T-cell (primary cell): ENCODE results near the gene RRH. TPM values are rescaled to one million over a fixed set of nuclear protein-coding genes. Genes with fewer than 3 reads are reported as not detected.
"Not testable (repeated sequence)": the region's sequence is repeated elsewhere in the genome, so short reads cannot be mapped to it uniquely, and the experiment has no call there.

Experiments
- ATAC-seq, 4 experiments: fragments of 200-7000 bp in 3 of 4; fragments of 150-1000 bp in 1 of 4; cut with Tn5 transposase; replicated peaks in 1 of 4; 1 replicate in 3 of 4; 2 replicates in 1 of 4; pipeline ENCODE4 v1.10.0; 2021; ENCODE audit warnings: moderate library complexity in 3 of 4, mild to moderate bottlenecking in 2 of 4, moderate number of reproducible peaks in 1 of 4
- CTCF ChIA-PET, 2 donors: fragments of 300-600 bp; sonication (Branson Sonifier 250); formaldehyde crosslinking; loops; one replicate each; lab custom pipeline; 2022; ENCODE audit warnings: antibody characterized with exemption in 2 of 2; lab: Charles Lee
- POLR2A ChIA-PET, 2 donors: fragments of 300-600 bp; sonication (Branson Sonifier 250); formaldehyde crosslinking; loops; one replicate each; lab custom pipeline; 2022; ENCODE audit warnings: antibody characterized with exemption in 2 of 2; lab: Charles Lee
- DNase-seq, 35 experiments: peaks; one replicate each; pipeline versions ENCODE4 v3.0.0 to v3.0.0-alpha.2; 2013 to 2023
- H3K27ac ChIP-seq: one replicate; pipeline ENCODE4 v1.5.1; 2013; ENCODE audit warnings: low read length
- H3K27me3 ChIP-seq, 2 experiments: replicated peaks in 1 of 2; 1 replicate in 1 of 2; 2 replicates in 1 of 2; pipeline versions ENCODE4 v1.6.1 to v1.7.0; 2013; ENCODE audit warnings: low read length in 1 of 2, mixed read lengths in 1 of 2; ENCODE audit not compliant: control insufficient read depth in 2 of 2, insufficient read depth in 2 of 2; ENCODE audit errors: extremely low read depth in 1 of 2
- H3K36me3 ChIP-seq, 2 donors: 1 replicate in 1 of 2; 2 replicates in 1 of 2; pipeline versions ENCODE4 v1.6.1 to v1.7.0; 2013; ENCODE audit warnings: low read length in 1 of 2; ENCODE audit not compliant: control insufficient read depth in 2 of 2, insufficient read depth in 1 of 2; ENCODE audit errors: extremely low read depth in 1 of 2
- H3K4me1 ChIP-seq, 2 experiments: 1 replicate in 1 of 2; 2 replicates in 1 of 2; pipeline versions ENCODE4 v1.6.1 to v1.7.0; 2013; ENCODE audit warnings: low read length in 2 of 2, mixed read lengths in 1 of 2; ENCODE audit not compliant: insufficient read depth in 2 of 2, control insufficient read depth in 1 of 2; ENCODE audit errors: extremely low read depth in 1 of 2
- H3K4me3 ChIP-seq, 2 donors: 1 replicate in 1 of 2; 2 replicates in 1 of 2; pipeline versions ENCODE4 v1.5.1 to v1.7.0; 2013; ENCODE audit warnings: mild to moderate bottlenecking in 2 of 2, low read length in 1 of 2, moderate library complexity in 1 of 2; ENCODE audit not compliant: control insufficient read depth in 1 of 2; ENCODE audit errors: extremely low read depth in 1 of 2
- H3K9me3 ChIP-seq: 2 replicates; pipeline ENCODE4 v1.7.0; 2013
- H3K27ac Mint-ChIP-seq, 2 donors: one replicate each; pipeline ENCODE4 v1.8.0; 2020 to 2021; ENCODE audit warnings: mild to moderate bottlenecking in 2 of 2, mixed read lengths in 2 of 2
- H3K27me3 Mint-ChIP-seq, 2 donors: one replicate each; pipeline ENCODE4 v1.8.0; 2021 to 2022; ENCODE audit warnings: mixed read lengths in 2 of 2
- H3K36me3 Mint-ChIP-seq: one replicate; pipeline ENCODE4 v1.8.0; 2021; ENCODE audit warnings: mixed read lengths
- H3K4me1 Mint-ChIP-seq, 3 donors: one replicate each; pipeline ENCODE4 v1.8.0; 2020 to 2022; ENCODE audit warnings: mixed read lengths in 3 of 3, mild to moderate bottlenecking in 1 of 3
- H3K4me3 Mint-ChIP-seq, 3 donors: one replicate each; pipeline ENCODE4 v1.8.0; 2020 to 2022; ENCODE audit warnings: mild to moderate bottlenecking in 3 of 3, mixed read lengths in 3 of 3, moderate library complexity in 3 of 3
- H3K9me3 Mint-ChIP-seq, 3 donors: one replicate each; pipeline ENCODE4 v1.8.0; 2020 to 2022; ENCODE audit warnings: mixed read lengths in 3 of 3
- WGBS: methylation state at CpG from one replicate; pipeline ENCODE4 v1.1.5; 2013; ENCODE audit warnings: missing lambda C conversion rate; ENCODE audit not compliant: insufficient coverage; 5-methylcytosine and 5-hydroxymethylcytosine counted together
- total RNA-seq, 35 experiments: library from RNA in 6 of 35; stranded (reverse) in 6 of 35; fragments of 120-200 nt in 1 of 35; gene quantifications; one replicate each; pipeline versions ENCODE4 v1.2.1 to v1.2.4 and lab custom pipeline; 2013 to 2026

Gene RRH
- total RNA-seq, 5 donors from 2014 or later (not counting 1 experiment from before 2014, with no cell fraction given) = 0.33 to 0.61 (median 0.34) TPM; not detected in 1

GRCh38 chr4:109848501-109848900 lies 20.7 kb downstream of the RRH start:
- H3K36me3 Mint-ChIP-seq = peaks cover 12% of the 10 kb centered on the region
- H3K27ac Mint-ChIP-seq = no peak overlapping the region
- no peaks in the 10 kb centered on the region for H3K9me3 Mint-ChIP-seq
- WGBS = no CpG with 5 or more reads among the region's 2 CpGs
- no peak overlapping the region for H3K4me3 Mint-ChIP-seq
- no peak for DNase-seq
- ChIA-PET POLR2A (no interaction called here), CTCF (no interaction called here)
- no peak overlapping the region for H3K27ac ChIP-seq
- ATAC-seq = no peak
- no peak overlapping the region for H3K4me3 ChIP-seq
- H3K27me3 ChIP-seq = no peaks in the 10 kb centered on the region
- no peaks in the 10 kb centered on the region for H3K9me3 ChIP-seq
- H3K36me3 ChIP-seq = no peaks in the 10 kb centered on the region
- H3K27me3 Mint-ChIP-seq = peaks cover 0 to 2% of the 10 kb centered on the region in 2 donors
- peaks cover 2 to 11% (median 3%) of the 10 kb centered on the region in 3 donors for H3K4me1 Mint-ChIP-seq
- H3K4me1 ChIP-seq = no peaks in the 10 kb centered on the region

DNA sequence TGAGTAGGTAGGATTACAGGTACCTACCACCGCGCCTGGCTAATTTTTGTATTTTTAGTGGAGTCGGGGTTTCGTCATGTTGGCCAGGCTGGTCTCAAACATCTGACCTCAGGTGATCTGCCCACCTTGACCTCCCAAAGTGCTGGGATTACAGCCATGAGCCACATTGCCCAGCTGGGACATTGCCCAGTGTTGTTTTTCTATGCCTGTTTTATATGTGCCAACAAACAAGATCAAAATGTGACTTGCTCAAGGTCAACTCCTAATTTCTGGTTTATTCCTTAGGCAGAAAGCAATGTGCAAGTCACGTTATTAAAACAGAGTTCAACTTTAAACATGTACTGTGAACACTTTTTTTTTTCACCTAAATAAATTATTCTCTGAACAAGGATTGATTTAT lies 22.8 kb downstream of the RRH start:
- no peak overlapping the region for H3K27ac Mint-ChIP-seq

GRCh38 chr4:109859426-109860300 lies 31.9 kb downstream of the RRH start:
- H3K27me3 ChIP-seq, H3K27ac Mint-ChIP-seq, H3K4me1 ChIP-seq, CTCF ChIA-PET, POLR2A ChIA-PET, ATAC-seq, H3K36me3 ChIP-seq, H3K27ac ChIP-seq, H3K4me3 Mint-ChIP-seq, H3K27me3 Mint-ChIP-seq, H3K9me3 ChIP-seq, DNase-seq, H3K4me1 Mint-ChIP-seq, H3K4me3 ChIP-seq: not testable (repeated sequence)
- no CpG with 5 or more reads among the region's 4 CpGs for WGBS
- H3K9me3 Mint-ChIP-seq = peaks cover 6 to 21% (median 17%) of the 10 kb centered on the region in 3 donors
- H3K36me3 Mint-ChIP-seq = peaks cover 39% of the 10 kb centered on the region

More for the DNA sequence above, 22.8 kb downstream of the RRH start:
- H3K36me3 ChIP-seq = no peaks in the 10 kb centered on the region
- no peak overlapping the region for H3K27ac ChIP-seq
- peaks cover 24% of the 10 kb centered on the region for H3K36me3 Mint-ChIP-seq
- H3K4me1 Mint-ChIP-seq = peaks cover 2 to 20% (median 6%) of the 10 kb centered on the region in 3 donors
- no peaks in the 10 kb centered on the region for H3K9me3 ChIP-seq
- 73% methylated on average over 4 of the region's 5 CpGs for WGBS
- H3K4me3 Mint-ChIP-seq = no peak overlapping the region
- ChIA-PET CTCF (no interaction called here), POLR2A (no interaction called here)
- H3K9me3 Mint-ChIP-seq = no peaks in the 10 kb centered on the region
- DNase-seq = no peak
- ATAC-seq = no peak
- no peaks in the 10 kb centered on the region for H3K4me1 ChIP-seq
- peaks cover 0 to 2% of the 10 kb centered on the region in 2 donors for H3K27me3 Mint-ChIP-seq
- no peaks in the 10 kb centered on the region for H3K27me3 ChIP-seq
- H3K4me3 ChIP-seq = no peak overlapping the region

DNA sequence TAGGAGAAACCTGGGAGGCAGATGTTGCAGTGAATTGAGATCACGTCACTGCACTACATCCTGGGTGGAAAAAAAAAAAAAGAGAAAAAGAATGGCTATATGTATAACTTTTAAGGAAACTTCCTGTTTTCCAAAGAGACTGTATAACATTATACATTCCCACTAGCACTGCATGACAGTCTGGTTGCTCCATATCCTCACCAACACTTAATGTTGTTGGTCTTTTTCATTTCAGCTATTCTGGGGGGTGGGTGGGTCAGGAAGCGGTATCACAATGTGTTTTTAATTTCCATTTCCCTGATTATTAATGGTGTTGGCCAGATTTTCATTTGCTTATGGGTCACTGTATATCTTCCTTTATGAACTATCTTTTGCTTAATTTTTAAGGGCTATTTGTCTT lies 33.5 kb downstream of the RRH start:
- Histone ChIP-seq H3K27ac (no peak overlapping the region), H3K27me3 (no peaks in the 10 kb centered on the region), H3K4me1 (no peaks in the 10 kb centered on the region), H3K9me3 (no peaks in the 10 kb centered on the region), H3K36me3 (no peaks in the 10 kb centered on the region), H3K4me3 (no peak overlapping the region)
- Mint-ChIP-seq H3K4me1 (no peaks in the 10 kb centered on the region), H3K27me3 (no peaks in the 10 kb centered on the region), H3K36me3 (peaks cover 26% of the 10 kb centered on the region), H3K27ac (no peak overlapping the region), H3K4me3 (no peak overlapping the region), H3K9me3 (peaks cover 6 to 21% (median 17%) of the 10 kb centered on the region in 3 donors)
- WGBS = no CpG with 5 or more reads among the region's 2 CpGs
- ChIA-PET CTCF (interaction anchor here in 1 of 2 donors (0.6 kb wide), 1 partner anchor 619 kb away, joined by 3 read pairs; no protein-coding TSS in a partner anchor), POLR2A (no interaction called here)
- ATAC-seq (no peak), DNase-seq (no peak)

GRCh38 chr4:109861916-109862511 lies 34.2 kb downstream of the RRH start:
- ChIA-PET POLR2A (no interaction called here), CTCF (no interaction called here)
- Histone ChIP-seq H3K9me3 (no peaks in the 10 kb centered on the region), H3K36me3 (no peaks in the 10 kb centered on the region), H3K27me3 (no peaks in the 10 kb centered on the region), H3K27ac (no peak overlapping the region), H3K4me1 (no peaks in the 10 kb centered on the region), H3K4me3 (no peak overlapping the region)
- Mint-ChIP-seq H3K36me3 (peaks cover 22% of the 10 kb centered on the region), H3K4me3 (no peak overlapping the region), H3K27me3 (no peaks in the 10 kb centered on the region), H3K9me3 (peaks cover 6 to 21% (median 17%) of the 10 kb centered on the region in 3 donors), H3K27ac (no peak overlapping the region), H3K4me1 (no peaks in the 10 kb centered on the region)
- no peak for DNase-seq
- ATAC-seq = no peak
- 100% methylated on average over 1 of the region's 3 CpGs for WGBS

- H3K9me3 Mint-ChIP-seq = peaks cover 0 to 12% (median 12%) of the 10 kb centered on the region in 3 donors
- DNase-seq (no peak), ATAC-seq (no peak)
- Histone ChIP-seq H3K4me3 (no peak overlapping the region), H3K4me1 (no peaks in the 10 kb centered on the region), H3K27me3 (no peaks in the 10 kb centered on the region), H3K9me3 (no peaks in the 10 kb centered on the region), H3K27ac (no peak overlapping the region), H3K36me3 (no peaks in the 10 kb centered on the region)
- no peaks in the 10 kb centered on the region for H3K27me3 Mint-ChIP-seq
- ChIA-PET CTCF (no interaction called here), POLR2A (no interaction called here)
- H3K27ac Mint-ChIP-seq = no peak overlapping the region
- peaks cover 16% of the 10 kb centered on the region for H3K36me3 Mint-ChIP-seq
- no peak overlapping the region for H3K4me3 Mint-ChIP-seq
- H3K4me1 Mint-ChIP-seq = no peaks in the 10 kb centered on the region
Measured at GRCh38 chr4:109864134-109864533, 36.4 kb downstream of the RRH start.
